Activated CD8-positive, alpha-beta T cell treated with anti-CD3 and anti-CD28 coated beads for 36 hours (primary cell): ENCODE measurements around the gene ACOT11. TPM values are rescaled to one million over a fixed set of nuclear protein-coding genes. Genes with fewer than 3 reads are reported as not detected.

Experiments
- ATAC-seq: fragments of 200-7000 bp; cut with Tn5 transposase; one replicate; pipeline ENCODE4 v1.10.0; 2021; ENCODE audit warnings: mild to moderate bottlenecking, moderate library complexity
- CTCF ChIA-PET: fragments of 350-600 bp; sonication (Branson Sonifier 250); formaldehyde crosslinking; loops from one replicate; lab custom pipeline; 2021; ENCODE audit warnings: antibody characterized with exemption; lab: Charles Lee
- POLR2A ChIA-PET: fragments of 350-600 bp; sonication (Branson Sonifier 250); formaldehyde crosslinking; loops from one replicate; lab custom pipeline; 2021; ENCODE audit warnings: antibody characterized with exemption; lab: Charles Lee
- DNase-seq: peaks from one replicate; pipeline ENCODE4 v3.0.0-alpha.2; 2020
- H3K27ac Mint-ChIP-seq: one replicate; pipeline ENCODE4 v1.8.0; 2021; ENCODE audit warnings: mild to moderate bottlenecking, mixed read lengths
- H3K27me3 Mint-ChIP-seq: one replicate; pipeline ENCODE4 v1.8.0; 2021; ENCODE audit warnings: mixed read lengths
- H3K36me3 Mint-ChIP-seq: one replicate; pipeline ENCODE4 v1.8.0; 2021; ENCODE audit warnings: low read depth, mixed read lengths
- H3K4me1 Mint-ChIP-seq: one replicate; pipeline ENCODE4 v1.8.0; 2021; ENCODE audit warnings: low read depth, mixed read lengths
- H3K4me3 Mint-ChIP-seq: one replicate; pipeline ENCODE4 v1.8.0; 2021; ENCODE audit warnings: mild to moderate bottlenecking, moderate library complexity, mixed read lengths
- H3K9me3 Mint-ChIP-seq: one replicate; pipeline ENCODE4 v1.8.0; 2021; ENCODE audit warnings: mixed read lengths
- CTCF ChIP-seq: fragments of 200-600 bp; IDR thresholded peaks from one replicate; pipeline ENCODE4 v1.8.0; 2022; ENCODE audit warnings: antibody characterized with exemption, mild to moderate bottlenecking
- intact Hi-C: fragments of 100-400 bp; cut with micrococcal nuclease; formaldehyde crosslinking; loops from one replicate; pipeline ENCODE4 v1.10.0; 2022
- total RNA-seq, 2 experiments: library from RNA; stranded (reverse); gene quantifications; one replicate each; pipeline ENCODE4 v1.2.3, GENCODE V29; 2021

ACOT11 gene
- 1 to 10 TPM; 1.1 to 1.2 TPM for total RNA-seq

GRCh38 chr1:54547601-54548388 is at the start of gene ACOT11:
Gene ACOT11, plus strand, starts transcription at chr1:54548228. Its CDS starts 82 bp downstream, at chr1:54548310.
- Mint-ChIP-seq H3K27ac (no peak within 1 kb of the TSS), H3K9me3 (no peaks in the 10 kb centered on the region), H3K36me3 (no peaks in the 10 kb centered on the region), H3K4me3 (no peak within 1 kb of the TSS), H3K4me1 (peaks cover 9% of the 10 kb centered on the region), H3K27me3 (no peaks in the 10 kb centered on the region)
- ATAC-seq (no peak), DNase-seq (no peak)
- intact Hi-C loops = no loop called here
- no peak for TF ChIP-seq CTCF
- ChIA-PET POLR2A (interaction anchor here (0.9 to 1.0 kb wide), 2 partner anchors 18 to 29 kb away, joined by 3 read pairs; no protein-coding TSS in a partner anchor), CTCF (interaction anchor here (1.4 kb wide), 1 partner anchor 48 kb away, joined by 6 read pairs; no protein-coding TSS in a partner anchor)

- H3K36me3 Mint-ChIP-seq = no peaks in the 10 kb centered on the region
- CTCF ChIA-PET = interaction anchor here (0.9 to 3.5 kb wide), 12 partner anchors 9 to 391 kb away, joined by 3 to 26 read pairs (median 4); partner anchors contain the start of gene ACOT11
- DNase-seq (no peak), ATAC-seq (no peak)
- TF ChIP-seq CTCF = no peak
- H3K4me1 Mint-ChIP-seq = peaks cover 7% of the 10 kb centered on the region
- H3K4me3 Mint-ChIP-seq = peak overlapping the region; percentile 63
- no peaks in the 10 kb centered on the region for H3K9me3 Mint-ChIP-seq
- peaks cover 19% of the 10 kb centered on the region for H3K27me3 Mint-ChIP-seq
- intact Hi-C loops = no loop called here
- H3K27ac Mint-ChIP-seq = no peak overlapping the region
- POLR2A ChIA-PET = interaction anchor here (1.5 kb wide), 1 partner anchor 15 kb away, joined by 5 read pairs; no protein-coding TSS in a partner anchor
Observed at GRCh38 chr1:54498383-54499096, 49.5 kb upstream of the ACOT11 start.

- CTCF ChIA-PET = interaction anchor here (0.9 to 3.5 kb wide), 18 partner anchors 10 to 391 kb away, joined by 3 to 26 read pairs (median 4); partner anchors contain the start of gene ACOT11
- Mint-ChIP-seq H3K27me3 (peaks cover 19% of the 10 kb centered on the region), H3K4me3 (peak overlapping the region; percentile 63), H3K27ac (no peak overlapping the region), H3K36me3 (no peaks in the 10 kb centered on the region), H3K4me1 (peaks cover 7% of the 10 kb centered on the region), H3K9me3 (no peaks in the 10 kb centered on the region)
- DNase-seq (no peak), ATAC-seq (peak; percentile 24)
- POLR2A ChIA-PET = interaction anchor here (1.5 kb wide), 1 partner anchor 15 kb away, joined by 5 read pairs; no protein-coding TSS in a partner anchor
- intact Hi-C loops = no loop called here
- no peak for TF ChIP-seq CTCF
Observed at GRCh38 chr1:54499097-54499359, 49.0 kb upstream of the ACOT11 start.

- POLR2A ChIA-PET = interaction anchor here (1.5 kb wide), 1 partner anchor 14 kb away, joined by 5 read pairs; no protein-coding TSS in a partner anchor
- no peak overlapping the region for H3K27ac Mint-ChIP-seq
- ATAC-seq (peak; percentile 81), DNase-seq (peak; percentile 58)
- no peaks in the 10 kb centered on the region for H3K9me3 Mint-ChIP-seq
- no peak for TF ChIP-seq CTCF
- peak overlapping the region; percentile 63 for H3K4me3 Mint-ChIP-seq
- no peaks in the 10 kb centered on the region for H3K36me3 Mint-ChIP-seq
- H3K27me3 Mint-ChIP-seq = peaks cover 19% of the 10 kb centered on the region
- H3K4me1 Mint-ChIP-seq = peaks cover 7% of the 10 kb centered on the region
- CTCF ChIA-PET = interaction anchor here (0.8 to 3.5 kb wide), 20 partner anchors 10 to 392 kb away, joined by 3 to 26 read pairs (median 4); partner anchors contain the start of genes ACOT11 and TTC22
- intact Hi-C loops = no loop called here
Observed at GRCh38 chr1:54499360-54500106, 48.5 kb upstream of the ACOT11 start.
